ENCODE results near the gene OSCAR.

- no peak for TF ChIP-seq CTCF (IDR thresholded peaks at IDR 0.05; ENCODE audit: low read length)
- no peak for TF ChIP-seq EZH2 (optimal IDR thresholded peaks at IDR 0.05; ENCODE audit: low read depth, low read length)
- TF ChIP-seq EZH2phosphoT487 (IDR thresholded peaks at IDR 0.05; ENCODE audit: low read length), result no peak
Measured at GRCh38 chr19:54107876-54108490, 7.4 kb upstream of the OSCAR start.
